ENCODE measurements around the gene CMTM2. TPM values are rescaled to one million over a fixed set of nuclear protein-coding genes. Genes with fewer than 3 reads are reported as not detected.

CMTM2 gene
- total RNA-seq (2014; rRNA removed; shearing (Covaris generic)), result not detected in 2 replicates

GRCh38 chr16:66578651-66579531 is at the start of gene CMTM2:
Gene CMTM2 (plus strand): TSS chr16:66579463. CDS start chr16:66579608, 145 bp downstream.

GRCh38 chr16:66549284-66550131 is 29.8 kb upstream of the CMTM2 start, which contains the start of gene TK2:
Gene TK2 (minus strand): TSS chr16:66550122. CDS start chr16:66550061, 61 bp downstream.

GRCh38 chr16:66552286-66553177 is 26.7 kb upstream of the CMTM2 start, which contains the start of gene CKLF:
Gene CKLF (plus strand): TSS chr16:66552576. CDS start chr16:66552716, 140 bp downstream.

GRCh38 chr16:66566051-66566901 is 13.0 kb upstream of the CMTM2 start, which contains the start of gene CMTM1:
Gene CMTM1 (plus strand): TSS chr16:66566439. CDS start chr16:66566514, 75 bp downstream.

GRCh38 chr16:66604376-66605176 is 25.3 kb downstream of the CMTM2 start, which contains the start of gene CMTM3:
Gene CMTM3 (plus strand): TSS chr16:66604704. CDS start chr16:66604806, 102 bp downstream.

Small RNA genes within 50 kb of the gene (small RNA-seq; reads per million reads assigned to genes)
- gene CKLF-CMTM1, result not detected

Other genes with a start within 250 kb of the CMTM2 start
- gene CDH5, start 212.8 kb upstream of the CMTM2 start, total RNA-seq (2014; rRNA removed; shearing (Covaris generic)), result 0.05 and 0.45 TPM in 2 replicates
- gene BEAN1, start 152.2 kb upstream of the CMTM2 start, total RNA-seq (2014; rRNA removed; shearing (Covaris generic)), result not detected in 2 replicates
- 18.2 and 23.7 TPM in 2 replicates for gene TK2, start 29.3 kb upstream of the CMTM2 start, total RNA-seq (2014; rRNA removed; shearing (Covaris generic))
- gene CKLF, start 26.9 kb upstream of the CMTM2 start, total RNA-seq (2014; rRNA removed; shearing (Covaris generic)), result 97.6 and 120 TPM in 2 replicates
- 1.1 and 1.4 TPM in 2 replicates for gene CMTM1, start 13.0 kb upstream of the CMTM2 start, total RNA-seq (2014; rRNA removed; shearing (Covaris generic))
- gene CMTM3, start 25.2 kb downstream of the CMTM2 start, total RNA-seq (2014; rRNA removed; shearing (Covaris generic)), result 17.1 and 19.3 TPM in 2 replicates
- 14.4 and 19.1 TPM in 2 replicates for gene CMTM4, start 117.3 kb downstream of the CMTM2 start, total RNA-seq (2014; rRNA removed; shearing (Covaris generic))
- gene DYNC1LI2, start 172.1 kb downstream of the CMTM2 start, total RNA-seq (2014; rRNA removed; shearing (Covaris generic)), result 98.4 and 109 TPM in 2 replicates
- not detected in 2 replicates for gene TERB1, start 222.1 kb downstream of the CMTM2 start, total RNA-seq (2014; rRNA removed; shearing (Covaris generic))